ENCODE data around the gene GGT6. TPM values are rescaled to one million over a fixed set of nuclear protein-coding genes. Genes with fewer than 3 reads are reported as not detected.

GGT6 gene
- total and polyA plus RNA-seq, 5 donors from 2014 or later: not detected

Other genes starting within 250 kb of the GGT6 start
- gene UBE2G1, start 193.9 kb downstream of the GGT6 start, total RNA-seq: 67.9 TPM
- 10 to 100 TPM; 55.0 to 66.7 (median 58.7) TPM for gene UBE2G1, start 193.9 kb downstream of the GGT6 start, polyA plus RNA-seq
- gene SPNS3, start 126.6 kb downstream of the GGT6 start, total RNA-seq: 2.5 TPM
- 1 to 10 TPM; 4.5 to 8.8 (median 7.7) TPM for gene SPNS3, start 126.6 kb downstream of the GGT6 start, polyA plus RNA-seq
- gene SPNS2, start 61.7 kb downstream of the GGT6 start, total RNA-seq: 0.94 TPM
- gene SPNS2, start 61.7 kb downstream of the GGT6 start, polyA plus RNA-seq: not detected
- gene MYBBP1A, start 5.2 kb downstream of the GGT6 start, total RNA-seq: 59.3 TPM
- 10 to 100 TPM in 2 of 4 donors, 1 to 10 TPM in 2; 7.7 to 13.6 (median 10.7) TPM for gene MYBBP1A, start 5.2 kb downstream of the GGT6 start, polyA plus RNA-seq
- not detected for gene SMTNL2, start 24.0 kb upstream of the GGT6 start, total RNA-seq
- gene SMTNL2, start 24.0 kb upstream of the GGT6 start, polyA plus RNA-seq: not detected
- not detected for gene ALOX15, start 81.1 kb upstream of the GGT6 start, total RNA-seq
- not detected for gene ALOX15, start 81.1 kb upstream of the GGT6 start, polyA plus RNA-seq
- 51.9 TPM for gene PELP1, start 143.6 kb upstream of the GGT6 start, total RNA-seq
- gene PELP1, start 143.6 kb upstream of the GGT6 start, polyA plus RNA-seq: 1 to 10 TPM; 6.2 to 8.6 (median 7.8) TPM
- 197 TPM for gene ARRB2, start 150.1 kb upstream of the GGT6 start, total RNA-seq
- gene ARRB2, start 150.1 kb upstream of the GGT6 start, polyA plus RNA-seq: 10 to 100 TPM; 22.4 to 37.5 (median 28.9) TPM
- gene MED11, start 170.9 kb upstream of the GGT6 start, total RNA-seq: 9.3 TPM
- 10 to 100 TPM; 40.0 to 46.8 (median 43.9) TPM for gene MED11, start 170.9 kb upstream of the GGT6 start, polyA plus RNA-seq
- gene ZMYND15, start 179.3 kb upstream of the GGT6 start, total RNA-seq: 1.0 TPM
- gene ZMYND15, start 179.3 kb upstream of the GGT6 start, polyA plus RNA-seq: not detected
- gene CXCL16, start 179.4 kb upstream of the GGT6 start, total RNA-seq: 7.3 TPM
- under 1 TPM in 3 of 4 donors, not detected in 1; 0.41 to 0.79 (median 0.45) TPM for gene CXCL16, start 179.4 kb upstream of the GGT6 start, polyA plus RNA-seq
- gene TM4SF5, start 211.3 kb upstream of the GGT6 start, total RNA-seq: not detected
- not detected for gene TM4SF5, start 211.3 kb upstream of the GGT6 start, polyA plus RNA-seq
- not detected for gene VMO1, start 225.8 kb upstream of the GGT6 start, total RNA-seq
- under 1 TPM in 1 of 4 donors, not detected in 3; 0.71 TPM for gene VMO1, start 225.8 kb upstream of the GGT6 start, polyA plus RNA-seq
- 0.39 TPM for gene GLTPD2, start 228.4 kb upstream of the GGT6 start, total RNA-seq
- gene GLTPD2, start 228.4 kb upstream of the GGT6 start, polyA plus RNA-seq: under 1 TPM in 1 of 4 donors, not detected in 3; 0.43 TPM
- gene PSMB6, start 235.6 kb upstream of the GGT6 start, total RNA-seq: 64.7 TPM
- 100 to 1,000 TPM; 281 to 354 (median 319) TPM for gene PSMB6, start 235.6 kb upstream of the GGT6 start, polyA plus RNA-seq
- gene PLD2, start 246.6 kb upstream of the GGT6 start, total RNA-seq: 36.4 TPM
- gene PLD2, start 246.6 kb upstream of the GGT6 start, polyA plus RNA-seq: 1 to 10 TPM; 1.6 to 4.7 (median 1.9) TPM